Measurements from ENCODE around the gene LASP1NB.
A peak's percentile ranks its signal among the peaks of the same experiment; 100 is the strongest.

Gene LASP1NB

DNA sequence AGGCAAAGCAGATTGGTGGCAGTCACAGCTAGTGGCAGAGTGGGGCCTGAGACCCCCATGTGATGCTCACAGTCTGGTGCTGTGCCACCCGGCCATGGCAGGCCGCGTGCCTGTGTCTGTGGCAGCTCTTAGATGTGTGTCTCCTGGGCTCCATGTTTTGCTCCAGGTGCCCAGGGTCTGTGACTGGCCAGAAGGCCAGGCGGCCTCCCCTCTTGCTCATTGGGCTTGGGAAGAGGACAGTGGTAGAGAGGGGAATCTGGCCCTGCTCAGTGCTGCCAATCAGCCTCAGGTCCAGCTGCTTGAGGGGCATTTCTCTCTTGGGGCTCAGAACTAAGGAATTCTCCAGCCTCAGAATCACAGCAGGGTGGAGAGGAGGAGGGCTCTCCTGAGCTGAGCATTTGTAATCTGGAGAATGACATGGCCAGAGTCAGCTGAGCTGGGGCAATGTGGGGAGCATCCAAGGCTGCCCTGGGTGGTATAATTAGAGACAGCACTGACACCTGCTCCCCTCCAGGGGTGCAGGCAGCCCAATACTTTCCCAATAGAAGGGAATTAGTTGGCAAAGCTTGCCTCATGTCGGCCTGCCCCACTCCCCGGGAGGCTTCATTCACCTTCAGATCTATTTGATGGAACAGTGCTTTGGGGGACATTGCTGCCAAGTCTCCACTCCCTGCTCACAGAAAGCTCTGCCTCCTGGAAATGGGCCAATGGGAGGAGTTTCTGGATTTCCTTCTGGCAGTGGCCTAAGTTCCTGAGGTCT lies 2.7 kb upstream of the LASP1NB start:
- H3K36me3 ChIP-seq (ENCODE audit: control insufficient read depth in 4 of 4, insufficient read depth in 3 of 4, low read depth in 1 of 4, low read length in 3 of 4), result peaks cover 4 to 17% (median 11%) of the 10 kb centered on the region in 4 donors
- H3K4me3 ChIP-seq (ENCODE audit: low read depth in 1 of 3, low read length in 3 of 3), result no peak overlapping the region
- H3K4me1 ChIP-seq (ENCODE audit: control insufficient read depth in 4 of 4, insufficient read depth in 4 of 4, low read length in 3 of 4), result peaks cover 0 to 7% (median 1%) of the 10 kb centered on the region in 4 donors
- no peaks in the 10 kb centered on the region for H3K27me3 ChIP-seq (ENCODE audit: control insufficient read depth in 4 of 4, insufficient read depth in 4 of 4, low read length in 3 of 4)
- TF ChIP-seq FOXA1 (IDR thresholded peaks at IDR 0.05) (no peak), GABPA (IDR thresholded peaks at IDR 0.05 in 1 of 2, conservative IDR thresholded peaks at IDR 0.05 in 1 of 2) (no peak), FOXA2 (IDR thresholded peaks at IDR 0.05) (no peak), RAD21 (IDR thresholded peaks at IDR 0.05) (peak in 1 of 2 donors; percentile 12), HNF4A (conservative IDR thresholded peaks at IDR 0.05) (no peak), HNF4G (IDR thresholded peaks at IDR 0.05) (no peak), YY1 (IDR thresholded peaks at IDR 0.05) (no peak), TAF1 (conservative IDR thresholded peaks at IDR 0.05) (no peak), NR2F2 (IDR thresholded peaks at IDR 0.05) (peak; percentile 21), JUND (IDR thresholded peaks at IDR 0.05) (no peak), SP1 (IDR thresholded peaks at IDR 0.05) (no peak), EGR1 (IDR thresholded peaks at IDR 0.05; ENCODE audit: low read depth in 2 of 2) (no peak), RXRA (IDR thresholded peaks at IDR 0.05) (no peak)
- TF ChIP-seq, protein P1, sequence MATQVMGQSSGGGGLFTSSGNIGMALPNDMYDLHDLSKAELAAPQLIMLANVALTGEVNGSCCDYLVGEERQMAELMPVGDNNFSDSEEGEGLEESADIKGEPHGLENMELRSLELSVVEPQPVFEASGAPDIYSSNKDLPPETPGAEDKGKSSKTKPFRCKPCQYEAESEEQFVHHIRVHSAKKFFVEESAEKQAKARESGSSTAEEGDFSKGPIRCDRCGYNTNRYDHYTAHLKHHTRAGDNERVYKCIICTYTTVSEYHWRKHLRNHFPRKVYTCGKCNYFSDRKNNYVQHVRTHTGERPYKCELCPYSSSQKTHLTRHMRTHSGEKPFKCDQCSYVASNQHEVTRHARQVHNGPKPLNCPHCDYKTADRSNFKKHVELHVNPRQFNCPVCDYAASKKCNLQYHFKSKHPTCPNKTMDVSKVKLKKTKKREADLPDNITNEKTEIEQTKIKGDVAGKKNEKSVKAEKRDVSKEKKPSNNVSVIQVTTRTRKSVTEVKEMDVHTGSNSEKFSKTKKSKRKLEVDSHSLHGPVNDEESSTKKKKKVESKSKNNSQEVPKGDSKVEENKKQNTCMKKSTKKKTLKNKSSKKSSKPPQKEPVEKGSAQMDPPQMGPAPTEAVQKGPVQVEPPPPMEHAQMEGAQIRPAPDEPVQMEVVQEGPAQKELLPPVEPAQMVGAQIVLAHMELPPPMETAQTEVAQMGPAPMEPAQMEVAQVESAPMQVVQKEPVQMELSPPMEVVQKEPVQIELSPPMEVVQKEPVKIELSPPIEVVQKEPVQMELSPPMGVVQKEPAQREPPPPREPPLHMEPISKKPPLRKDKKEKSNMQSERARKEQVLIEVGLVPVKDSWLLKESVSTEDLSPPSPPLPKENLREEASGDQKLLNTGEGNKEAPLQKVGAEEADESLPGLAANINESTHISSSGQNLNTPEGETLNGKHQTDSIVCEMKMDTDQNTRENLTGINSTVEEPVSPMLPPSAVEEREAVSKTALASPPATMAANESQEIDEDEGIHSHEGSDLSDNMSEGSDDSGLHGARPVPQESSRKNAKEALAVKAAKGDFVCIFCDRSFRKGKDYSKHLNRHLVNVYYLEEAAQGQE (IDR thresholded peaks at IDR 0.05), result no peak
- TF ChIP-seq, protein P2, sequence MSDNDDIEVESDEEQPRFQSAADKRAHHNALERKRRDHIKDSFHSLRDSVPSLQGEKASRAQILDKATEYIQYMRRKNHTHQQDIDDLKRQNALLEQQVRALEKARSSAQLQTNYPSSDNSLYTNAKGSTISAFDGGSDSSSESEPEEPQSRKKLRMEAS (IDR thresholded peaks at IDR 0.05), result no peak
- TF ChIP-seq, protein P3, sequence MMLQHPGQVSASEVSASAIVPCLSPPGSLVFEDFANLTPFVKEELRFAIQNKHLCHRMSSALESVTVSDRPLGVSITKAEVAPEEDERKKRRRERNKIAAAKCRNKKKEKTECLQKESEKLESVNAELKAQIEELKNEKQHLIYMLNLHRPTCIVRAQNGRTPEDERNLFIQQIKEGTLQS (IDR thresholded peaks at IDR 0.05), result no peak
- H3K9me3 ChIP-seq (ENCODE audit: control insufficient read depth in 4 of 4, low read length in 3 of 4), result no peaks in the 10 kb centered on the region
- WGBS, result 52% methylated on average over 6 of the region's 6 CpGs
- no peak overlapping the region for H3K9ac ChIP-seq (ENCODE audit: low read depth in 1 of 2, low read length in 2 of 2)
- DNase-seq (ENCODE audit: low spot score), result no peak
- no peak overlapping the region for H3K27ac ChIP-seq (ENCODE audit: low read depth in 1 of 2, low read length in 2 of 2)

DNA sequence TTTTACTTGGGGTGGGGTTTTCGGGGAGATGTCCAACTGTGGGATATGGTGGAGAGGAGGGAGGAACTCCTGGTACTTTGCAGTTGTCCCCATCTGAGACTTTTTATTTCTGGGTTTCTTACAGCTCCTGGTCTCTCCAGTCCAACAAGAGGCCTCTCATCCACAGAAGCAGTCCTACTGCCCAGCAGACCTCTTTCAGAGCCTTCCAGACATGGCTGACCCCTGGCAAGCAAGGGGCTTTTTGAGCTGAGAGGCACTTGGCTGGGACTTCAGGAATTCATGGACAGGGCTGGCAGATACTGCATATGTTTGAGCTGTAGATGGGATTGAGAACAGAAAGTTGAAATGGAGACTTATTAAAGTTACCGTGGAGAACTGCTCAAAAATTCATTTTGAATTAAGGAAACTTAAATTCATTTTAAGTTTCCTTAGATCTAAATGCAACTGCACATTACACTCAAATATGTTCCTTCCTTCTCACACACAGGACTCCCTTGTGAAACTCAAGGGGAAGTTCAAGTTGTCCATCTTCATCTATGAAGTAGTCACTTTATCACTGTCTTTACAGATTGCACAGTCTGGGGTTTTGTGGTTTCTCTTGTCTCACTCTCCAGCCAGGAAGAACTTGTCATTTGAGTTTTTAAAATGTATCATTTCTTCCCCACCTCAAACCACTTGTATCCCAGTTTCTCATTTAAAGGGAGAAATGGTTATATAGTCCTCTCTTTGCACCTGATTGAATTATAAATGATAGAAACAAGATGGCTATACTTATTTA lies 1.1 kb downstream of the LASP1NB start:
- Histone ChIP-seq H3K27me3 (ENCODE audit: control insufficient read depth in 4 of 4, insufficient read depth in 4 of 4, low read length in 3 of 4) (no peaks in the 10 kb centered on the region), H3K4me3 (ENCODE audit: low read depth in 1 of 3, low read length in 3 of 3) (no peak overlapping the region), H3K4me1 (ENCODE audit: control insufficient read depth in 4 of 4, insufficient read depth in 4 of 4, low read length in 3 of 4) (peaks cover 0 to 2% (median 0%) of the 10 kb centered on the region in 4 donors), H3K9me3 (ENCODE audit: control insufficient read depth in 4 of 4, low read length in 3 of 4) (no peaks in the 10 kb centered on the region), H3K9ac (ENCODE audit: low read depth in 1 of 2, low read length in 2 of 2) (no peak overlapping the region), H3K36me3 (ENCODE audit: control insufficient read depth in 4 of 4, insufficient read depth in 3 of 4, low read depth in 1 of 4, low read length in 3 of 4) (no peaks in the 10 kb centered on the region), H3K27ac (ENCODE audit: low read depth in 1 of 2, low read length in 2 of 2) (no peak overlapping the region)
- no peak for DNase-seq (ENCODE audit: low spot score)
- WGBS, result 85% methylated on average over 2 of the region's 2 CpGs
- no peak for TF ChIP-seq GABPA (IDR thresholded peaks at IDR 0.05 in 1 of 2, conservative IDR thresholded peaks at IDR 0.05 in 1 of 2)
- no peak for TF ChIP-seq TAF1 (conservative IDR thresholded peaks at IDR 0.05)
- no peak for TF ChIP-seq YY1 (IDR thresholded peaks at IDR 0.05)
- TF ChIP-seq, protein P1 (IDR thresholded peaks at IDR 0.05), result no peak
- TF ChIP-seq SP1 (IDR thresholded peaks at IDR 0.05), result no peak
- TF ChIP-seq, protein P2 (IDR thresholded peaks at IDR 0.05), result no peak
- TF ChIP-seq RXRA (IDR thresholded peaks at IDR 0.05), result no peak
- TF ChIP-seq FOXA1 (IDR thresholded peaks at IDR 0.05), result no peak
- no peak for TF ChIP-seq NR2F2 (IDR thresholded peaks at IDR 0.05)
- TF ChIP-seq, protein P4, sequence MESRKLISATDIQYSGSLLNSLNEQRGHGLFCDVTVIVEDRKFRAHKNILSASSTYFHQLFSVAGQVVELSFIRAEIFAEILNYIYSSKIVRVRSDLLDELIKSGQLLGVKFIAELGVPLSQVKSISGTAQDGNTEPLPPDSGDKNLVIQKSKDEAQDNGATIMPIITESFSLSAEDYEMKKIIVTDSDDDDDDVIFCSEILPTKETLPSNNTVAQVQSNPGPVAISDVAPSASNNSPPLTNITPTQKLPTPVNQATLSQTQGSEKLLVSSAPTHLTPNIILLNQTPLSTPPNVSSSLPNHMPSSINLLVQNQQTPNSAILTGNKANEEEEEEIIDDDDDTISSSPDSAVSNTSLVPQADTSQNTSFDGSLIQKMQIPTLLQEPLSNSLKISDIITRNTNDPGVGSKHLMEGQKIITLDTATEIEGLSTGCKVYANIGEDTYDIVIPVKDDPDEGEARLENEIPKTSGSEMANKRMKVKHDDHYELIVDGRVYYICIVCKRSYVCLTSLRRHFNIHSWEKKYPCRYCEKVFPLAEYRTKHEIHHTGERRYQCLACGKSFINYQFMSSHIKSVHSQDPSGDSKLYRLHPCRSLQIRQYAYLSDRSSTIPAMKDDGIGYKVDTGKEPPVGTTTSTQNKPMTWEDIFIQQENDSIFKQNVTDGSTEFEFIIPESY (IDR thresholded peaks at IDR 0.05), result no peak
- no peak for TF ChIP-seq RAD21 (IDR thresholded peaks at IDR 0.05)
- no peak for TF ChIP-seq EGR1 (IDR thresholded peaks at IDR 0.05; ENCODE audit: low read depth in 2 of 2)
- TF ChIP-seq FOXA2 (IDR thresholded peaks at IDR 0.05), result no peak
- TF ChIP-seq, protein P3 (IDR thresholded peaks at IDR 0.05), result no peak
- TF ChIP-seq HNF4G (IDR thresholded peaks at IDR 0.05), result no peak
- no peak for TF ChIP-seq HNF4A (conservative IDR thresholded peaks at IDR 0.05)
